KMS-11 (cell line): Measurements from ENCODE around the gene NPW.
A peak's percentile ranks its signal among the peaks of the same experiment; 100 is the strongest.
"Not testable (repeated sequence)": the region's sequence is repeated elsewhere in the genome, so short reads cannot be mapped to it uniquely, and the experiment has no call there.

ENCODE experiments used
- H2AFZ ChIP-seq: fragments of 200-600 bp; sonication (generic); 2 replicates; pipeline ENCODE4 v1.6.1; 2016; ENCODE audit warnings: antibody characterized with exemption, mixed run types, low read depth
- H3K27ac ChIP-seq: fragments of 200-600 bp; sonication (generic); 2 replicates; pipeline ENCODE4 v1.6.1; 2016; ENCODE audit warnings: mild to moderate bottlenecking, mixed run types
- H3K27me3 ChIP-seq: fragments of 200-600 bp; sonication (generic); 2 replicates; pipeline ENCODE4 v1.6.1; 2017; ENCODE audit warnings: mild to moderate bottlenecking, low read depth, mixed run types, moderate library complexity; ENCODE audit not compliant: insufficient read depth
- H3K36me3 ChIP-seq: fragments of 200-600 bp; sonication (generic); 2 replicates; pipeline ENCODE4 v1.6.1; 2017; ENCODE audit warnings: mild to moderate bottlenecking, mixed run types; ENCODE audit not compliant: insufficient read depth
- H3K4me1 ChIP-seq: fragments of 200-600 bp; sonication (generic); 2 replicates; pipeline ENCODE4 v1.6.1; 2016; ENCODE audit warnings: mild to moderate bottlenecking, low read depth, mixed run types; ENCODE audit not compliant: poor library complexity, severe bottlenecking
- H3K4me2 ChIP-seq: fragments of 200-600 bp; sonication (generic); 2 replicates; pipeline ENCODE4 v1.7.0; 2016; ENCODE audit warnings: mild to moderate bottlenecking, mixed run types
- H3K4me3 ChIP-seq: fragments of 200-600 bp; sonication (generic); IDR thresholded peaks from 2 replicates; pipeline ENCODE4 v1.6.1; 2017; ENCODE audit warnings: low read depth, low read length, mixed read lengths; ENCODE audit not compliant: insufficient read depth
- H3K79me2 ChIP-seq: fragments of 200-600 bp; sonication (generic); 2 replicates; pipeline ENCODE4 v1.6.1; 2016; ENCODE audit warnings: low read depth, mixed run types; ENCODE audit not compliant: insufficient read depth
- H3K9ac ChIP-seq: fragments of 200-600 bp; sonication (generic); 2 replicates; pipeline ENCODE4 v1.6.1; 2016; ENCODE audit warnings: mild to moderate bottlenecking, mixed run types
- H4K20me1 ChIP-seq: fragments of 200-600 bp; sonication (generic); 2 replicates; pipeline ENCODE4 v1.6.1; 2016; ENCODE audit warnings: mild to moderate bottlenecking, mixed run types; ENCODE audit not compliant: insufficient read depth
- CTCF ChIP-seq: fragments of 200-600 bp; sonication (generic); conservative IDR thresholded peaks from 2 replicates; pipeline ENCODE4 v1.6.1; 2017; ENCODE audit warnings: low read depth, mild to moderate bottlenecking, antibody characterized with exemption, low read length, moderate library complexity, mixed read lengths

Gene NPW

DNA sequence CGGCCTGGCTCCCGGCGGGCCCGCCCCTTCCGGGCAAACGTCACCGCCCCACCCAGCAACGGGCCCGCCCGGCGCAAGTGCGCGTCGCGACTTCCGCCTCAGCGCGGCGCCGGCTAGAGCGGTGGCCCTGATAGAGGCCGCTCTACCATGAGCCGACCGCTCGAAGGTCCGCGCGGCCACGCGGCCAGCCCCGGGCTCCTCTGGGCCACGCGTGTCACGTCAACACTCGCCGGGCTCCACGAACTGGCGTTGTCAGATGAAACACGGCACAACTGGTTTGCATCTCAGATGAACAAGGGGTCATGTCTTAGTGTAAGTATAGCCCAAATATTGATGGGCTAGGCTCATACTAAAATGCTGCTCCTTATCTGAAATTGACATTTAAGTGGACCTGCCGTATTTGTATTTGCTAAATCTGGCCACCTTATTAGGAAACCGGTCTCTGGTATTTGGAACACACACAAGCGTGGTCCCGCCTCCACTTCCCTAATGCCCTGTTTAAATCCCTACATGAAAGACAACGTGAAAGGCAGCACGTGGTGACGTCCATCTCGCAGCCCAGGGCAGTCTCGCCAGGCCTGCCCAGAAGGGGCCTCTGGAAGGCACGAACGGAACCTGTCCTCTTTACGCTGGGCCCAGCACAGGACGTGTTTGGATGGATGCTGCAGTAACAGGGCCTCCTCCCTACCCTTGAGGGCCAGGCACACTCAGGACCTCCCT, 9.6 kb upstream of the NPW start, which contains the start of gene ZNF598:
Gene ZNF598, minus strand, starts transcription at position 31 of the 720 bp plus-strand sequence.
- peak within 1 kb of the TSS; percentile 76 for H2AFZ ChIP-seq
- peak within 1 kb of the TSS; percentile 56 for H3K4me3 ChIP-seq
- peak within 1 kb of the TSS; percentile 87 for H3K9ac ChIP-seq
- H3K36me3 ChIP-seq = no peaks in the 10 kb centered on the region
- peak within 1 kb of the TSS; percentile 96 for H3K4me2 ChIP-seq
- TF ChIP-seq CTCF = no peak; the same call in 1 of the 2 replicates
- peaks cover 15% of the 10 kb centered on the region for H4K20me1 ChIP-seq
- H3K4me1 ChIP-seq = peaks cover 23% of the 10 kb centered on the region
- peaks cover 43% of the 10 kb centered on the region for H3K79me2 ChIP-seq
- peak within 1 kb of the TSS; percentile 61 for H3K27ac ChIP-seq
- H3K27me3 ChIP-seq = no peaks in the 10 kb centered on the region

DNA sequence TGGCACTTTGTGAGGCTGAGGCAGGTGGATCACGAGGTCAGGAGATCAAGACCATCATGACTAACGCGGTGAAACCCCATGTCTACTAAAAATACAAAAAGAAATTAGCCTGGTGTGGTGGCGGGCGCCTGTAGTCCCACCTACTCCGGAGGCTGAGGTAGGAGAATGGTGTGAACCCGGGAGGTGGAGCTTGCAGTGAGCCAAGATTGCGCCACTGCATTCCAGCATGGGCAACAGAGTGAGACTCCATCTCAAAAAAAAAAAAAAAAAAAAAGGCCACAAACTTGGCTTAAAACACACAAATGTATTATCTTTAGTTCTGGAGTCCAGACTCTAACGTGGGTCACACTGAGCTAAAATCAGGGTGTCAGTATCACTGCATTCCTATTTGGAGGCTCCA, 7.9 kb upstream of the NPW start:
- H3K4me2 ChIP-seq, H3K27me3 ChIP-seq, H3K36me3 ChIP-seq, H3K4me3 ChIP-seq, H2AFZ ChIP-seq, H3K27ac ChIP-seq, H3K9ac ChIP-seq: not testable (repeated sequence)
- peaks cover 27% of the 10 kb centered on the region for H3K79me2 ChIP-seq
- H3K4me1 ChIP-seq = peaks cover 23% of the 10 kb centered on the region
- peaks cover 12% of the 10 kb centered on the region for H4K20me1 ChIP-seq

DNA sequence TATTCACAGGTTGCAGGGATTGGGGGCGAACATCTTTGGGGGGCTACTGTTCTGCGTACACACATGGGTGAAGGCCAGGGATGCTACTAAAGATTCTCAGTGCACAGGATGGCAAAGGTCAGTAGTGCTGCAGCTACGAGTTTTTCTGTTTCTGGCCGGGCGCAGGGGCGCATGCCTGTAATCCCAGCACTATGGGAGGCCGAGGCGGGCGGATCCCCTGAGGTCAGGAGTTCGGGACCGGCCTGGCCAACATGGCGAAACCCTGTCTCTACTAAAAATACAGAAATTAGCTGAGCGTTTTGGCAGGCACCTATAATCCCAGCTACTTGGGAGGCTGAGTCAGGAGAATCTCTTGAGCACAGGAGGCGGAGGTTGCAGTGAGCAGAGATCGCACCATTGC, 6.1 kb upstream of the NPW start:
- no peaks in the 10 kb centered on the region for H3K27me3 ChIP-seq
- H3K79me2 ChIP-seq = peaks cover 9% of the 10 kb centered on the region
- no peak overlapping the region for H3K4me3 ChIP-seq
- H3K4me2 ChIP-seq = no peak overlapping the region
- H3K9ac ChIP-seq = no peak overlapping the region
- H4K20me1 ChIP-seq = 0 out of 2 replicates have a peak, but pooled peaks cover under 1% of the 10 kb centered on the region
- H3K36me3 ChIP-seq = no peaks in the 10 kb centered on the region
- TF ChIP-seq CTCF = no peak
- H3K4me1 ChIP-seq = peaks cover 5% of the 10 kb centered on the region
- H2AFZ ChIP-seq = no peak overlapping the region
- H3K27ac ChIP-seq = no peak overlapping the region

GRCh38 chr16:2015117-2015946, 4.3 kb upstream of the NPW start:
- H3K4me1 ChIP-seq = peaks cover 5% of the 10 kb centered on the region
- no peak overlapping the region for H3K4me3 ChIP-seq
- no peak overlapping the region for H3K4me2 ChIP-seq
- TF ChIP-seq CTCF = no peak
- H4K20me1 ChIP-seq = no peaks in the 10 kb centered on the region
- H3K27me3 ChIP-seq = no peaks in the 10 kb centered on the region; the same call in 1 of the 2 replicates
- no peaks in the 10 kb centered on the region for H3K79me2 ChIP-seq
- H2AFZ ChIP-seq = no peak overlapping the region
- H3K27ac ChIP-seq = no peak overlapping the region
- H3K36me3 ChIP-seq = no peaks in the 10 kb centered on the region
- no peak overlapping the region for H3K9ac ChIP-seq

DNA sequence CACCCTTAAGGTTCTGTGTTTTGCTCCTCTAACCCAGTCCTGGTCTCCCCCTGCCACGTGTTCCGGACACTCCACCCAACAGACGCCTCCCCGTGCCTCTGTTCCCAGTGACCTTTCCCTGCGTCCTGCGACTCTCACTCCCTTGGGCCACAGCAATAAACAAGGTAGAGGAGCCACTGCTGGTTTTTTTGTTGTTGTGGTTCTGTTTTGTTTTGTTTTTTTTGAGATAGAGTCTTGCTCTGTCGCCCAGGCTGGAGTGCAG, 3.7 kb upstream of the NPW start:
- Histone ChIP-seq H3K27ac (no peak overlapping the region), H3K4me2 (no peak overlapping the region), H3K79me2 (no peaks in the 10 kb centered on the region), H2AFZ (no peak overlapping the region), H3K4me1 (no peaks in the 10 kb centered on the region), H3K27me3 (peaks cover 1% of the 10 kb centered on the region; the same call in 1 of the 2 replicates), H3K4me3 (no peak overlapping the region), H4K20me1 (no peaks in the 10 kb centered on the region), H3K9ac (no peak overlapping the region), H3K36me3 (no peaks in the 10 kb centered on the region)
- no peak for TF ChIP-seq CTCF
